Measurements from ENCODE around the gene NEBL.

Gene NEBL

GRCh38 chr10:20863008-20863407 lies 34.1 kb downstream of the NEBL start:
- DNase-seq, result no peak

GRCh38 chr10:20858292-20859124 lies 38.6 kb downstream of the NEBL start:
- peak; percentile 55 for DNase-seq

GRCh38 chr10:20856484-20856883 lies 40.6 kb downstream of the NEBL start:
- DNase-seq, result no peak

- peak; percentile 33 for DNase-seq
These were observed 41.6 kb downstream of the NEBL start for GRCh38 chr10:20855398-20856038.

GRCh38 chr10:20853276-20853675 lies 43.8 kb downstream of the NEBL start:
- no peak for DNase-seq

- DNase-seq, result no peak
These were observed 44.8 kb downstream of the NEBL start for GRCh38 chr10:20852303-20852702.

GRCh38 chr10:20847512-20847911 lies 49.6 kb downstream of the NEBL start:
- DNase-seq, result no peak

GRCh38 chr10:20846263-20846662 lies 50.8 kb downstream of the NEBL start:
- no peak for DNase-seq

GRCh38 chr10:20841419-20841818 lies 55.7 kb downstream of the NEBL start:
- no peak for DNase-seq

- DNase-seq, result no peak
These were observed 57.2 kb downstream of the NEBL start for GRCh38 chr10:20839910-20840309.

GRCh38 chr10:20839141-20839540 lies 58.0 kb downstream of the NEBL start:
- no peak for DNase-seq

- DNase-seq, result no peak
These were observed 60.7 kb downstream of the NEBL start for GRCh38 chr10:20836401-20836800.

GRCh38 chr10:20835335-20835734 lies 61.8 kb downstream of the NEBL start:
- DNase-seq, result no peak

- DNase-seq, result no peak
These were observed 62.3 kb downstream of the NEBL start for GRCh38 chr10:20834825-20835224.

GRCh38 chr10:20822825-20823224 lies 74.3 kb downstream of the NEBL start:
- DNase-seq, result no peak

- no peak for DNase-seq
These were observed 79.5 kb downstream of the NEBL start for GRCh38 chr10:20817646-20818045.

- DNase-seq, result no peak
These were observed 80.0 kb downstream of the NEBL start for GRCh38 chr10:20817116-20817515.

GRCh38 chr10:20814116-20814515 lies 83.0 kb downstream of the NEBL start:
- no peak for DNase-seq

GRCh38 chr10:20811131-20811530 lies 86.0 kb downstream of the NEBL start:
- no peak for DNase-seq

- no peak for DNase-seq
These were observed 87.5 kb downstream of the NEBL start for GRCh38 chr10:20809631-20810030.

GRCh38 chr10:20806487-20806886 lies 90.6 kb downstream of the NEBL start:
- DNase-seq, result no peak

GRCh38 chr10:20797290-20797689 lies 99.8 kb downstream of the NEBL start:
- DNase-seq, result no peak

GRCh38 chr10:20795391-20795790 lies 101.7 kb downstream of the NEBL start:
- DNase-seq, result no peak

GRCh38 chr10:20785174-20785573 lies 111.9 kb downstream of the NEBL start:
- DNase-seq, result no peak

Data from NCI-H2227 treated with DMSO at 0.1 percent for 48 hours (cell line).